GM10248 (cell line): Measurements from ENCODE around the gene PDE4D.
"Not testable (repeated sequence)": the region's sequence is repeated elsewhere in the genome, so short reads cannot be mapped to it uniquely, and the experiment has no call there.

Experiments used
- CTCF ChIA-PET: fragments of 300-600 bp; sonication (Branson Sonifier 250); formaldehyde crosslinking; extraction: SDS; loops from one replicate; lab custom pipeline; 2021; ENCODE audit warnings: antibody characterized with exemption; lab: Yijun Ruan, JAX
- POLR2A ChIA-PET: fragments of 350-650 bp; sonication (Branson Sonifier 250); formaldehyde crosslinking; extraction: SDS; loops from one replicate; lab custom pipeline; 2020; ENCODE audit warnings: antibody characterized with exemption; lab: Yijun Ruan, JAX
- DNase-seq: peaks from one replicate; pipeline ENCODE4 v3.0.0; 2012; ENCODE audit errors: extremely low spot score
- TF ChIP-seq, protein P1 (sequence below): IDR thresholded peaks from 2 replicates; pipeline ENCODE4 v1.5.1; 2012; ENCODE audit warnings: mild to moderate bottlenecking, low read depth; ENCODE audit errors: extremely low read depth, missing control alignments, control extremely low read depth

PDE4D gene

DNA sequence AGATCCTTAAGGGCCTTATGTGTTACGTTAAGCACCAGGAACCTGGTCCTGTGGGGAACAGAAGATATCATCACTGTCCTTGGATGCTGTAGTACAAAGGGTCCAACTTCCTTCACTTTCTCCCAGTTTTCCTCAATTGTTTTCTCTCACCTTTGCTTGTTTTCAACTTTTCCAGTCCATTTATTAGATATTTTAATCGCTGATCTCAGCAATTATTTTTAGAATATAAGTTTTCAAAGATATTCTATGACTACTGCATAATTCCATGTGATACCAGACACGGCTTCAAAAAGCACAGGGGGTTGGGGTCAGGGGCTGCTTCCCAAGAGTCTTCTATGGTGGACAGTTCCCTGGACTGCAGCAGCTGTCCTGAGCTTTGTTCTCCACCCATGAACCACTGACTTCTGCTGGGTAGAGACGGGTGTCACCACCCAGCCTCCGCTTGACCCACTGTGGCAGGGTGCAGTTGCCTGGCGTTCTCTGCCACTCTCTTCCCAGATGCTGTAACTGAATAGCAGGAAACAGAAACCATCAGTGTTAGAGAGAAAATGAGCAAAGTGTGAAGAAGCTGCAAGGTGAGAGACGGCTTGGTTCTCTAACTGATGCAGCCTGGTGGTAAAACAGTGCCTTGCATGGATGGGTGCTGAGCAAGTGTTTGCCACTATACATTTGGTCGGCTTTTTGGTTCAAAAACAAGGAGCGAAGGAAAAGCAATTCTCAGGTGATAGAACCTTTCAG lies 927.7 kb downstream of the PDE4D start:
- TF ChIP-seq, protein P1, sequence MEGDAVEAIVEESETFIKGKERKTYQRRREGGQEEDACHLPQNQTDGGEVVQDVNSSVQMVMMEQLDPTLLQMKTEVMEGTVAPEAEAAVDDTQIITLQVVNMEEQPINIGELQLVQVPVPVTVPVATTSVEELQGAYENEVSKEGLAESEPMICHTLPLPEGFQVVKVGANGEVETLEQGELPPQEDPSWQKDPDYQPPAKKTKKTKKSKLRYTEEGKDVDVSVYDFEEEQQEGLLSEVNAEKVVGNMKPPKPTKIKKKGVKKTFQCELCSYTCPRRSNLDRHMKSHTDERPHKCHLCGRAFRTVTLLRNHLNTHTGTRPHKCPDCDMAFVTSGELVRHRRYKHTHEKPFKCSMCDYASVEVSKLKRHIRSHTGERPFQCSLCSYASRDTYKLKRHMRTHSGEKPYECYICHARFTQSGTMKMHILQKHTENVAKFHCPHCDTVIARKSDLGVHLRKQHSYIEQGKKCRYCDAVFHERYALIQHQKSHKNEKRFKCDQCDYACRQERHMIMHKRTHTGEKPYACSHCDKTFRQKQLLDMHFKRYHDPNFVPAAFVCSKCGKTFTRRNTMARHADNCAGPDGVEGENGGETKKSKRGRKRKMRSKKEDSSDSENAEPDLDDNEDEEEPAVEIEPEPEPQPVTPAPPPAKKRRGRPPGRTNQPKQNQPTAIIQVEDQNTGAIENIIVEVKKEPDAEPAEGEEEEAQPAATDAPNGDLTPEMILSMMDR: no peak
- POLR2A ChIA-PET: no interaction called here
- CTCF ChIA-PET: no interaction called here
- no peak for DNase-seq

DNA sequence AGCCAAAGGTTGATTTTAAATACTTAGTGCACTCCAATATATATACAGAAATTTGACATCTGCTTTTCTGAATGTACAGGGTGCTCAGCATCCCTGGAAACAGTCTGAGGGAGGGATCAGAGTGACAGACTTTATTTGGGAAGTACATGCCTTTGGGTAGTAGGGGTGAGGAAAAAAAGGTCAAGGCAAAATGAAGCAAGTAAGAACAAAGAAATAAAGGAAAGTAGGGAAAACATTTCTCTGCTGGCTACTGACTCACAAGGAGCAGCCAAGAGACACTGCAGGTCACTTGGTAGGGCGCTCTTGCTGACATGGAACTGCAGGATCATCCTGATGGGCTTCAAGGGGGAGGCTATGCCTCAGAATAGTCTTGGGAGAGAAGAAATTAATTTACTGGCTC lies 929.7 kb downstream of the PDE4D start:
- DNase-seq: no peak
- POLR2A ChIA-PET: no interaction called here
- CTCF ChIA-PET: no interaction called here
- TF ChIP-seq, protein P1: no peak

DNA sequence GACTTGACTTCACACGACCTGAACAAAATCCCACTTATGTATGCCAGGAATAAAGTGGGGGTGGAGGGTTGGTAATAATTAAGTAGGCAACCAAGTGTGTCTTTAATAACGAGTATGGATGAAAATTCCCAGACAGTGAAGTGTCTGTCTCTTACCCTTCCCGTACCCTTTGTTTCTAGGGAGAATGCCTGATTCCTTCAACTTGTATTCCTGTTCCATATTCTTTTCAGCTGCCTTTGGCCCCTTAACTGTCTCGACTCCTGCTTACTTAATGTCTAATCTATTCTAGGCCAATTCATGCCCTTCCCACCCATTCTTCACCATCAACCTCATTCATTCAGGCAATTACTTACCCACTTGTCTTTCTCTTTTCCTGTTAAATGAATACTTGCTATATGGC lies 930.2 kb downstream of the PDE4D start:
- TF ChIP-seq, protein P1: no peak
- ChIA-PET POLR2A (no interaction called here), CTCF (no interaction called here)
- DNase-seq: no peak

DNA sequence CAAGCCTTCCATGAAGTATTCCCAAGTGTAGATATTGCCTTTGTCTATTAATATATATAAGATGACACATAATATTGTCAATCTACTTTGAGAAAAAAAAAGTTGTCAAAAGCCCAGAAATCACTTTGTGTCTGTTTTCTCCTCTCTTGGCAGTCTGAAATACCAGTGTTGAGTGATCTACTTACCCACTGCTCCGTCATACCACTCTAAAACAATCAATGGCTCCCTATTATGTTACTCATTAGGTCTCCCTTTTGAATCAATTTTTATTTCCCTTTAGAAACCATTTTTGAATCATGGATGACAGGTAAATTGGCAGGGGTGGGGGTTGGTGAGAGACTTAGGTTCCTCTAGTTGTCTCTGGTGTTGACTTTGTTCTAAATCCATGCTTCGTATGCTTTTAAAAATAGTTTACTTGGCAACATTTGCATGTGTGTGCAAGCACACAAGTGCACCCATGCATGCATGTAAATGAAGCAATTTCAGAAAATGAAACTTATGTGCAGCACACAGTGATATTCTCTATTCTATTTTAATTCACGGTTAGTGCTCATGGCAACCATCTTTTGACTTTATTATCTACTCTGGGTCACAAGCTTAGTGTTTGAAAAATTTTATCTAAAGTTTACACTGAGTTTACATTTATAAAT lies 931.8 kb downstream of the PDE4D start:
- CTCF ChIA-PET: no interaction called here
- no peak for DNase-seq
- POLR2A ChIA-PET: no interaction called here
- TF ChIP-seq, protein P1: no peak

DNA sequence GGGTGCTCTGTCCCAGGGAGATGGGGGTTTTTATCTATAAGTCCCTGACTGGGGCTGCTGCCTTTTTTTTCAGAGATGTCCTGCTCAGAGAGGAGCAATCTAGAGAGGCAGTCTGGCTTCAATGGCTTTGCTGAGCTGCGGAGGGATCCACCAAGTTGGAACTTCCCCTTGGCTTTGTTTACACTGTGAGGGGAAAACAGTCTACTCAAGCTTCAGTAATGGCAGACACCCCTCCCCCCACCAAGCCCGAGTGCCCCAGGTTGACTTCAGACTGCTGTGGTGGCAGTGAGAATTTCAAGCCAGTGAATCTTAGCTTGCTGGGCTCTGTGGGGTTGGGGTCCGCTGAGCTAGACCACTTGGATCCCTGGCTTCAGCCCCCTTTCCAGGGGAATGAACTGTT lies 934.8 kb downstream of the PDE4D start:
- DNase-seq: no peak
- POLR2A ChIA-PET: no interaction called here
- TF ChIP-seq, protein P1: no peak
- CTCF ChIA-PET: no interaction called here

DNA sequence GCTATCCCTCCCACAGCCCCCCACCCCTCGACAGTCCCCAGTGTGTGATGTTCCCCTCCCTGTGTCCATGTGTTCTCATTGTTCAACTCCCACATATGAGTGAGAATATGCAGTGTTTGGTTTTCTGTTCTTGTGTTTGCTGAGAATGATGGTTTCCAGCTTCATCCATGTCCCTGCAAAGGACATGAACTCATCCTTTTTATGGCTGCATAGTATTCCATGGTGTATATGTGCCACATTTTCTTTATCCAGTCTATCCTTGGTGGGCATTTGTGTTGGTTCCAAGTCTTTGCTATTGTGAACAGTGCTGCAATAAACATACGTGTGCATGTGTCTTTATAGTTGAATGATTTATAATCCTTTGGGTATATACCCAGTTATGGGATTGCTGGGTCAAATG lies 940.3 kb downstream of the PDE4D start:
- DNase-seq, POLR2A ChIA-PET, CTCF ChIA-PET: not testable (repeated sequence)

DNA sequence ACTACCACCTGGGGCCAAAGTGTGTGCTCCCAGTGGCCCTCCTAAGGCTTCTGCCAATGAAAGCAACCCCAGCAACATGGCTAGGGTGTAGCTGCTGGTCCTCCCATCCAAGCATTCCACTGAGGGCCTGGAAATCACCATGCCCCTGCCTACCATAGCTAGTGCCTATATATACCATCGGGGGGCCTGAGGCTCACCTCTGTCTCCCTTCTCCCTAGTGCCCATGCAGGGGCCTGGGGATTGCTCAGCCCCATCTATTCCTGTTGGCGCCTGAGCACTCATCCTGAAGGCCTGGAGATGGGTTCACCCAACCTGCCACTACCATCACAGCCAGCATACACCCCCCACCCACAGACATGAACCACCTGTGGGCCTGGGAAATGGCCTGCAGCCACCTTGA lies 943.3 kb downstream of the PDE4D start:
- TF ChIP-seq, protein P1: no peak
- ChIA-PET CTCF (no interaction called here), POLR2A (no interaction called here)
- DNase-seq: no peak
